Keratinocyte (primary cell): ENCODE measurements around the gene KMO.

Source experiments
- CTCF ChIP-seq, 3 experiments: IDR thresholded peaks in 1 of 3; conservative IDR thresholded peaks in 1 of 3; optimal IDR thresholded peaks in 1 of 3; 2 replicates in 2 of 3; 3 replicates in 1 of 3; pipeline versions ENCODE3 to v1.5.1; 2011; ENCODE audit warnings: low read length in 3 of 3, mild to moderate bottlenecking in 3 of 3, moderate library complexity in 2 of 3, control low read depth in 1 of 3, inconsistent platforms in 1 of 3; ENCODE audit not compliant: insufficient read depth in 2 of 3; ENCODE audit errors: extremely low read depth in 1 of 3
- EZH2 ChIP-seq: IDR thresholded peaks from one replicate; pipeline ENCODE4 v1.6.1; 2012; ENCODE audit warnings: inconsistent platforms, mild to moderate bottlenecking, low read length, moderate library complexity

DNA sequence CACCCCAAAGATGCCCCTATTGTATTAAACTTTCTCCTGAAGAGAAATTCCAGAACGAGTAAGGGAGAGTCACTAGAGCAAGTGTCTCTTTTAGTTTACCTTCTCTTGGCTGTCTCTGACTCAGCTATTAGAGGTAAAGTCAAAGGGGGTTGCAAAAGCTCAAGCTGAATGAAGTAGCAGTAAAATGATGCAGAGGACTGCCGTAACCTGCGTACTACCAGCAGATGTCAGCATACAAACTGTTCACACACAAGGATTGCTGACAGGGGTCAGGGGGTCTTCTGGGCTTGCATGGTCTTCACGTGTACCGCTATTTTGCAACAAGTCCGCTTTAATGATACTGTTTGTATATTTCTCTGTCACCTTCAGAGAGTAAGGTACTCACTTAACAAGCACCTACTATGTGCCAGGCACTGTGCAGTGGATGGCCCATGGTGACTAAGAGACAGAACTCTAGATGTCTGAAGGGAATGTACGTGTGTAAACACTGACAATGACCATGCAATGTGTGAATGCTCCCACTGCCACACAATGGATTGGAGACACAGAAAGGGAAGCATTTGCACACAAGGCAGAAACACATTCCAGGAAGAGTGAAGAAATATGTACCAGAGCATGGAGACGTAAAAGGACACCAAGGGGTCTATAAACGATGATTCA, 73.1 kb downstream of the KMO start:
- TF ChIP-seq CTCF (optimal IDR thresholded peaks at IDR 0.05 in 1 of 3, IDR thresholded peaks at IDR 0.05 in 1 of 3, conservative IDR thresholded peaks at IDR 0.05 in 1 of 3; ENCODE audit: extremely low read depth in 1 of 3, insufficient read depth in 2 of 3, low read length in 3 of 3), result peak in 1 of 3 experiments; percentile 50
- TF ChIP-seq EZH2, result no peak
